Activated effector memory CD4-positive, alpha-beta T cell treated with anti-CD3 and anti-CD28 coated beads, Interleukin-2, amount 50 U/mL, for 16 hours (primary cell): Measurements from ENCODE around the gene ZNF106.

Experiments used
- DNase-seq: peaks from one replicate; pipeline ENCODE4 v3.0.0-alpha.2; 2020

ZNF106 gene

DNA sequence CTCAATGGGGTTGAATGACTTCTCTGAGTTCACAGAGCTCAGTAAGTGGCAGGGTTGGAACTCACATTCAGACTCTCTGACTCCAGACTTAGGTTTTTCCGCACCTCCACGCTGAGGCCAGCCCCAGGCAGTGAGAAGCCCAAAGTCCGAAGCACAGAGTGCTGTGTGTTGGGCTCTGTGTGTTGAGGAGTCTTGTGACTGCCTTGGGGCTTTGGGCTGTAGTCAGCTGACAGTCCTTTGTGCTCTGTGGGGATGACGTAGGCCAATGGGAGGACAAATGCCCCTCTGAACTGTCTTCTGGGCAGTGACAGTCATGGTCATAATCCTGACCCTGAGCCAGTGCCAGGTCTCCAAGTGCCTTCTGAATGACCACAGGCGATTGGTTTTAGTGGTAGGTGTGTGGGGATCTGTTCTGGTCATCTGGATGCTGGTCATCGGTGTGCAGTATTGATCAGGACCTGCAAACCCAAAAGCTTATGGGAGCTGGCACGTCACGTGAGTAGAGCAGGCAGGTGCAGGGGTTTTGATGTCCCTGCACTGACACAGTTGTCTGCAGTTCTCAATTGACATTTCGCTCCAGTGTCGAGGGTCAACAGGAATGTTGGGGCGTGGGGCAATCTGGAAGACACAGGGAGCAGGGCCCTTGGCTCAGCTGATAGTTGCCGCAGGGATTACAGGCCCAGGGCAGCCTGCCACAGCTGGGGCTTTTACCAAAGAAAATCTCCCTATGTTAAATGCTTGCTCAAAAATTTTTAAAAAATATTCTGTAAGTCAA is 86.3 kb downstream of the ZNF106 start:
- no peak for DNase-seq

DNA sequence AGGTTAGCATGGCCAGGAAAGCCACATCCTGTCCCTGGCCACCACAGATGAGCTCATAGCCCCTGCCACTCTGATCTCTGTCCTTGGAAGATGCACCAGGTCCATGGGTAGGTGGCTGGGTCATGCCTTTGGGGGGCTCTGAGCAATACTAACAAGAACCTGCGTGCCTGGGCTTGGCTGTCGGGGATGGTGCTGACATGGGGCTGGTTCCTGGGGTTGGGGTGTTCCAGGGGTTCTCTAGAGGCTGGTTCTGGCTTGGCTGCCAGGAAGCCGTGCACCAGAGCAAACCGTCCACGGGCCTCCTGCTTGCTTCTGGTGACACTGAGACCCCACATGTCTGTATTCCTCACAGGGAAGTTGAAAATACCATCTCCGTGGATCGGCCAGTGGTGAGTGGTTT is 87.6 kb downstream of the ZNF106 start:
- no peak for DNase-seq

DNA sequence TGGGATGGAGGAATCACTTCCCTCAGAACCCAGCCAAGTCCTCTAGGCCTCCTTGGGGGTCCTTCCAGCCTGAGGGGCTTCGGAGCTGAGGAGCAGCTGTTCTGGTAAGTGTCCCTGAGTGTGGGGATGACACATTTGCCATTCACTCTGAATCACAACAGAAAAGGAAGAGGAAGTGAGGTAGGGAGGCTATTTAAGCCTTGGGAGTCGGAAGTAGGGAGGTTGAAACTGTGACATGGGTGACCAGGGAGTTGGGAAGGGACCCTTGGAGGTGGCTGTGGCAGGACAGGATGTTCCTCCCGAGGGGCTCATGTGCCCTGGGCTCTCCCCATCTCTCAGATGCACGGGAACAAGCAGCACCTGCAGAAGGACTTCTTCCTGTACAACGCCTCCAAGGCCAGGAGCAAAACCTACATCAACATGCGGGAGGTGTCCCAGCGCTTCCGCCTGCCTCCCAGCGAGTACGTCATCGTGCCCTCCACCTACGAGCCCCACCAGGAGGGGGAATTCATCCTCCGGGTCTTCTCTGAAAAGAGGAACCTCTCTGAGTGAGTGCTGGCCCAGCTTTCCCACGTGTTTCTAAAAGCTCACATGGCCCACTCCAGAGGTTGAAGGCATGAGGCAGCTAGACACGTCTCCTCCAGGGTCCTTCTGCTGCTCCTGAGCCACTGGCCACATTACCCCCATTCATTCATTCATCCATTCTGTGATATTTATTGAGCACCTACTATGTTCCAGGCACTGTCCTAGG is 88.3 kb downstream of the ZNF106 start:
- no peak for DNase-seq

DNA sequence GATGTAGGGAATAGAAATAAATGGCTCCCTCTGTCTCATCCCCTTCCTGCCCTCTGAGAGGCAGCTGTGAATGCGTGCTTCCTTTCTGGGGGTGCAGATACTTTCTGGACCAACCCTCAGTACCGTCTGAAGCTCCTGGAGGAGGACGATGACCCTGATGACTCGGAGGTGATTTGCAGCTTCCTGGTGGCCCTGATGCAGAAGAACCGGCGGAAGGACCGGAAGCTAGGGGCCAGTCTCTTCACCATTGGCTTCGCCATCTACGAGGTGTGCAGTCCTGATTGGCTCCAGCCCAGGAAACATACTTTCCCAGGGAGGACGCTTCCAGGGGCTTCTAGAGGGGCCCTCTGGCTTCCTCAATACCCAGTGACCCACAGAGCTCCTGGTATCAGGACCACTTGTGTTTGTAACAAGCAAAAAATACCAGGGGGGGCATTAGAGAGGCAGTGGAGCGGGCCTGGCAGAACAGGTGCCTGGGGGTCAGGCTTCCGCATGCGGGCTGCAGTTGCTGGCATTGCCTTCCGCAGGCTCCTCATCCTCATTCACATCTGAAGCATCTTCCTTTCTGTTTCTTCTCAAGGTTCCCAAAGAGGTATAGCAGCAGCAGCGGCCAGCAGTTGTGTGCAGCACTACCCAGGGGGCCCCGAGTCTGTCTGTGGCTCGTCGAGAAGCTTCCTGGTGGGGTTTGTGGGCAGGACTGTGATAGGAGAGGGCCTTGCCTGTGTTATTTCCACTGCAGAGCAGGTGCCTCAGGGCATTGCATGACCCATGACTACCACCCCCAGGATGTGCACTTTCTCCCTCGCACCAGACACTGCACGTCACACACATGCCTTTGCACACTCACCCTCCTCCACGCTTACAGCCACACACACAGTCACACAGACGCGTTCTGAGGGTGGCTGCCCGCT is 89.1 kb downstream of the ZNF106 start:
- no peak for DNase-seq

DNA sequence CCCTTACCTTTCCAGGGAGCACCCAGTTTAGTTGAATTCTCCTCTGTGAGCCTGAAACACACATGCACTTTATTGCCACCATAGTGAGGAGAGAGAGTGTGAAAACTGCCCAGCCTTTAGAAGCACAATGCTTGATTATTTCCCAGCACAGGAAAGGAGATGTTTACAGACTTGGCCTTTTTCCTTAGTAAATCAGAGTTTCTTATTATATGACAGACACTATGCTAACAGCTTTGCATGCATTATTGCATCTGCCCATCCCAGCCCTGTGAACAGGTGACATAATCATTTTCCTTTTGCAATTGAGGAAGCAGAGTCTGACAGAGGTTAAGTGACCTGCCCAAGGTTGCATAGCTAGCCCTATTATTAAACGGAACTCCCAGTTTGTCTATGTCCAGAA is 95.1 kb downstream of the ZNF106 start:
- no peak for DNase-seq

DNA sequence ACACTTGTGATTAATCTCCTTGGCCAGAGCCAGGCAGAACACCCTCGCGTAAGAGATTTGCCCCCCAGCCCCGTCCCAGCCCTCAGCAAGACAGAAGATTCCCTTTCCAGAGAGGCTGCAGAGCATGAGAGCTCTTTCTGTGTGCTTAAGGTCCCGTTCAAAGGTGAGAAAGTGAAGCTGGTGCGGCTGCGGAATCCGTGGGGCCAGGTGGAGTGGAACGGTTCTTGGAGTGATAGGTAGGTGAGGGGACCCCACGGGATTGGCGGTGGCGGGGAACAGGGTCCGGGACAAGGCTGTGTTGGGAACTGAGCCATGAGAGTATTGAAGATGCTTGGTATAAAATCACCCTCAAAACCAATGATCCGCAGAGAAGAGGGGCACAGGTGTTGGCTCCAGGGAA is 96.8 kb downstream of the ZNF106 start:
- DNase-seq = no peak

DNA sequence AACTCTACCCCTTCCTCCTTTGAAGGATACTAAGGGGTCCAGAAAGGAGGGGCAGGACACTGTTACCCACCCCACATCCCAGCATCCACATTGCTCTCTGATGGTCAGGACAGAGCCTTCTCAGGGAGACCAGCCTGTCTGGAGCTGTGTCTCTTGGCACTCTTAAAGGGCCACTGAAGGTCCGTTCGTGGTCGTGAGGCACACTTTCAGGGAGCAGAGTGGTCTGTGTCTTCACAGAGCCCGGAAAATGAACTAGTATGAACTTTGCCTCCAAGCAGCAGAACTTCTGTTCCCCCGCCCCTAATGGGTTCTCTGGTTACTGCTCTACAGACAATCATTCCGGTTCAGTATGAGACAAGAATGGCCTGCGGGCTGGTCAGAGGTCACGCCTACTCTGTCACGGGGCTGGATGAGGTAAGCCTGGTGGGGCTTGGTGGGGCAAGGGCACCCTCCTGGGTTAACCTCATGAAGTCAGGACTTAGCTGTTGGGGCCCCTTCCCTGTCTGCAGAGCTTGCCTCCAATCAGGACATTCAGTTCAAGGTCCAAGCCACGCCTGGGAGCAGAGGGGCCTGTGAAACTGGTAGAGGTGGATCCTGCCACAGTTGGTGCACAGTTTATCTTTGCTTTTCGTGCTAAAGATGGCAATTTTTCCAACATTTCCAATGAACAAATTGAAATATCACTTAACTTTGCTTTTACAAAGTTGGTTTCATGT is 98.5 kb downstream of the ZNF106 start:
- DNase-seq = no peak

DNA sequence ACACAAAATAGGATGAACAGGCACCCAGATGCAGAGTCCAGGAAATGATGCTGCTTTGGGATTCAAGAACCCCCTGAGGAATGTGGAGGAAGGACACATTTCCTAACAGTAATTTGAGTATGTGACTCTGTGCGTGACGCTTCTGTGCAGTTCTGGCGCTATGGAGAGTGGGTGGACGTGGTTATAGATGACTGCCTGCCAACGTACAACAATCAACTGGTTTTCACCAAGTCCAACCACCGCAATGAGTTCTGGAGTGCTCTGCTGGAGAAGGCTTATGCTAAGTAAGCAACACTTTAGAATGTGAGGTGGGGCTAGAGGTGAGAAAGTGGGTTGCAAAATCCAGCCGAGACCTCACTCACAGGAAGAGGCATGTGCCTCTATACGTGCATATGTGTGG is 103.3 kb downstream of the ZNF106 start:
- DNase-seq = no peak

DNA sequence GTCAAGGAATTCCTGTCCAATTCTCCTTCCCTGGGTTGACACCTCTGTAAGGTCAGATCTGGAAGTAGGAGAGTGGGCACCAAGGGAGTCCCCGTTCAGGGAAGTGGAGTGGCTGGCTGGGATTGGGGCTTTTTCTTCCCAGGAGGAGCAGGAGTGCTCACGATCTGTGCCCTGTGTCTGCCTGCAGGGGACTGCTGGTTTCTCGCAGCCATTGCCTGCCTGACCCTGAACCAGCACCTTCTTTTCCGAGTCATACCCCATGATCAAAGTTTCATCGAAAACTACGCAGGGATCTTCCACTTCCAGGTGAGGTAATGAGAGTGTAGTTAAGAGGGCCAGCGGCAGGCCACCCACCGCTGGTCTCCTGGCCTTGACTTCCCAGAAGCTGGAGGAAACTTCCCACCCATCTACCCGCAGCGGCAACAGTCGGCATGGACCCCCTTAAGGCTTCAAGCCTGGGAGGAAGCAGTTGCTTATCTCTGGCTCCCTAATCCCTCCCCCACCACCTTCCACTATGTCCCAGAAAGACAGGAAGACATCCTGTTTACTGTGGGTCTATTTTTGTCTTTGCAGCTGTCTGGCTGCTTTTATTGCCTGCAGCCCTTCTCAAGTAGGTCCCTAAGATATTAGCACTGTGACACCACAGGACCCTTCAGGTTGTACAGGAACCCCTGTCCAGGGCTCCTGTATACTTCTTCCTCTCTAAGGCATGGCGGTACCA is 104.8 kb downstream of the ZNF106 start:
- DNase-seq = no peak

DNA sequence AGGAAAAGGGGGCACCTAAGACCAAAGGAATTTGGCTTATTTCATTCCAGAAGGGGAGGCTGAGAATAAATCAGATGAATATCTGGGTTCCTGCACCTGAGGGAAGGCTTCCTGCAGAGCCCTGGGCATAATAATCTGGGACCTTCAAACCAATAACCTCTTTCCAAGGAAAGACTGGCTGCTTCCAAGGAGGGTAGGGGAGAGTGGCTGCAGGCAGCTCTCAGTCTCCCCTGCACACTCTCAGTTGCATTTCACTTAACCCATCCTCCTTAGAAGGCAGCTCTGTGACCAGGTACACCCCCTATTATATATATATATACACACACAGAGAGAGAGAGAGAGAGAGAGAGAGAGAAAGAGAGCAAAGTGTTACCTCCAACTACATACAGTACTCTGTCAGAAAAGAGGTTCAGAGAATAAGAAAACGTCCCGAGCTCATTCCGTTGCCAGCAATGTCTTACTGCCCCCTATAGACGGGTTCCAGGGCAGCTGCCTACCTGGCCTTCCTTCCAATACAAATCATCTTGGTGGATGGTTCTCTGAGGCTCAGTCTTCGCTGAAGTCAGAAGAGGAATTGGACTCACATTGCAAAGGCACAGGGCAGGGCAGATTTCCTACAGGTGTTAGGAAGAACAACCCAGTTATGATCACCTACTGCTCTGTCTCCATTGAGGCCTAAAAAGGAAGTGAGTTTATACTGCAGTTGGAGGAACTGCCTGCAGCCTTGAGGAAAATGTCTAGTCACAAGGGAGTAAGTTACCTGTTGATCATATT is 105.5 kb downstream of the ZNF106 start:
- no peak for DNase-seq

DNA sequence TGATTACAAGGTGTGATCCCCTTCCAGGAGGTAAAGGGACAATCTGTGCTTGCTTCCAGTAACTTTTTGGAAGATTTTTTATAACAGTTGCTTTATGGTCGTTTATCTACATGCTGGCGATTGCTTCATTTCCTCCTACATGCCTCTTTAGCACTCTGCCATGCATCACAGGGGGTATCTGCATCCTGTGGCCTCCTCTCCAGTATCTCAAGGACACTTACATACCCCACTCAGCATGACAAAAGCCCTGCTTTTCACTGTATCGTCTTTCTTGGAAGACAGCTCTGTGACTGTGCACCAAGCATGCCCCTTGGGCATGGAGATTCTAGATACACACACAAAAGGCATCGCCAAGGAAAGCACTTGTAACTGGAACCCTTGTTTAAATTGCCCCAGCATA is 106.3 kb downstream of the ZNF106 start:
- no peak for DNase-seq

DNA sequence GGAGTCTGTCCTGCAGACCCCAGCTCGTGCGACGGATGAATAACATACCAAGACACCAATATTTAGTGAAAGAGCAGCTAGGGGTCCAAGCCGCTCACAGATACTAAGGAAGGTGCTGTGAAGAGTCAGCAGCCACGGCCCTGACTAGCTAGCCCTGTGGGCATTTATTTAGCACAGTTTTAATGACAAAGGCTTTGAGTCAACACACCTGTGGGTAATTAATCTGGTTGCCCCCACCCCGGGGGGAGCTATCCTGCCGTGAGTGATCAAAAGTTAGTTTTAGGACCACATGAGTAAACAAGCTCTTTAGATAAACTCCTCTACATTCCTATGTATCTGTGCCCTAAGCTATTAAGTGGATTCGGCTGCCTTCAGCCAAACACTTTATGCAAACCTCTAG is 112.9 kb downstream of the ZNF106 start:
- DNase-seq = no peak

DNA sequence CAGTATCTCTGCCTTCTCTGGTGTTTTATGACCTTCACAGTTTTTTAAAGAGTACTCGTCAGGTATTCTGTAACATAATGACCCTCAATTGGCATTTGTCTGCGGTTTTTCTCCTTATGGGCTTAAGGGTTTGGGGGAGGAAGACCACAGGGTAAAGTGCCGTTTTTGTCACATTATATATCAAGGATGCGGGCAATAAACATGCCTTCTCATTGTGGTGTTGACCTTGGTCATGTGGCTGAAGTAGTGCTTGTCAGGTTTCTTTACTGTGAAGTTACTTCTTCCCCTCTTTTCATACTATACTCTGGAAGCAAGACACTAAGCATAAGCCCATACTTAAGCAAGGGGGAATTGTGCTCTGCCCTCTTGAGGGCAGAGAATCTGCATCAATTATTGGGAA is 115.0 kb downstream of the ZNF106 start:
- DNase-seq = no peak

DNA sequence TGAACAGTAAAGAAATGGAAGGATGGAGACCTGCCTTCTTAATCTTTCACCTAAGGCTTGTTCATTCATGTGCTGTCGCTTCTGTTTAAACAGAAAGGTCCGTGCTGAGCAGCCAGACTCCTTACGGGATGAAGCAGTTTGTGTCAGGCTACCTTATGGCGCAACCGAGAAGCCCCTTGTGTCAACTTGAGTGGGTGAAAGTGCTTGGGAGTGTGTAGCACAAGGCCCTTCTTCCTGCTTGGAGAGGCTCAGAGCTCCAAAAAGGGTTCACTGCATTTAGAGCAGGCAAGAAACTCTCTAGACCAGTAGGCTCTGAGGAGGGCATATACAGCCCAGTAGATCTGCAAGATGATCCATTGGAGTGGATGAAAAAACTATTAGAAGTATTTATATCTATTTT is 115.7 kb downstream of the ZNF106 start:
- no peak for DNase-seq

DNA sequence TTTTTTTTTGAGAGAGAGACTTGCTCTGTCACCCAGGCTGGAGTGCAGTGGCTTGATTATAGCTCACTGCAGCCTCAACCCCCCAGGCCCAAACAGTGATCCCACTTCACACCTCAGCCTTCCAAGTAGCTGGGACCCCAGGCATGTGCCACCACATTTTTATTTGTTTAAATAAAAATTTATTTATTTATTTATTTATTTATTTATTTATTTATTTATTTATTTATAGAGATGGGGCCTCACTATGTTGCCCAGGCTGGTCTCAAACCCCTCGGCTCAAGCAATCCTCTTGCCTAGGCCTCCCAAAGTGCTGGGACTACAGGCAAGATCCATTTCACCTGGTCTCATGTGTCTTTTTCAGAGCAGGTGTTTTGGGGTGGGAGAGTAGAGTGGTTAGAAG is 116.1 kb downstream of the ZNF106 start:
- no peak for DNase-seq

DNA sequence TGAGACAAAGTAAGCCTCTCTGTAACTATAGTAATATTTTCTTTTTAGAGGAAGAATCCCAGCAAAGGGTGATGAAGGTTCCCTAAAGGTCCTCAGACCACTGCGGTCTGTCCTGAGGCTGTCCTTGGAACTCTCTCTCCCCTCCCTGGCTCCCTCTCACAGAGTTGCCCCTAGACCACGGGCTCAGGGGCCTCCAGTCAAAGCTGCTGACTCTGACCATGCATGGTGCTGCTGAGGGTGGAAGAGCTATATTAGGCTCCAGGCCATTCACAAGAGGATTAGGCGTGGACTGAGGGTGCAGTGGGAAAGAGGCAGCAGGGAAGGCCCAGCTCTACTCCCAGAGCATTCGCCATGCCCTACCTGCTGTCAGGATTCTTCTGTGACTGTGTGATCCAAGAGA is 117.0 kb downstream of the ZNF106 start:
- DNase-seq = no peak

DNA sequence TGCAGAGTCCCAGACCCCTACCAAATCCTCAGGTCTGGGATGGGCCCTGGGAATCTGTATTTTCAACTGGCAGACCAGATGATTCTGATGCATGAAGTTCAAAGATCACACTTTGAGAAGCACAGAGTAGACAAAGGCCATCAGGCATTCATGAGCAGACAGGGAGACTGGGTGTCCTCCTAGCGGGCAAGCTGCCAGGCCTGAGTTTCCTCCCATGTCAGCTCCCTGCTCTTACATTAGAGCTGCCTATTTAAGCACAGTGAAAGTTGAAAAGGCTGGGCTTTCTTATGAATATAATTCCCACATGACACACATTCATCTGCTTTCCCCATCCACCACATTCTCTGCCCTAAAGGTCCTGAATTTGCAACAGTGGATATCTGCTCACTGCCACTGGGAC is 117.7 kb downstream of the ZNF106 start:
- no peak for DNase-seq

DNA sequence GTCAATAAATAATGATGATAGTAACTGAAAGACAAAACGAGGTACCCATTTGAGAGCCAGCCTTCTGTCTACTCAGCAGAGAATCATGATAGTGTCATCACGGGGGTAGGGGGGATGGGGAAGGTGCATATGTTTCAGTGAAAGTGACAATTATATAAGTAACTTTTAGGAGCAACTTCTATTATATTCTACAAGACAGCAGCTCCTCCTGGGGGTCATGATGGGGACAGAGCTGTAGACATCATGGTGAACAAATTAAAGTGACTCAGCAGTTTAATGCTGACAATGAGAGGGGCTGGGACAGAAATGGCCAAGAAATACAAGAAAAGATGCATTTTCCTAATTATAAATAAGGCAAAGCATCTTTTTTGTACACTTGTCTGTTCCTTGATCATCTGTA is 119.8 kb downstream of the ZNF106 start:
- no peak for DNase-seq

DNA sequence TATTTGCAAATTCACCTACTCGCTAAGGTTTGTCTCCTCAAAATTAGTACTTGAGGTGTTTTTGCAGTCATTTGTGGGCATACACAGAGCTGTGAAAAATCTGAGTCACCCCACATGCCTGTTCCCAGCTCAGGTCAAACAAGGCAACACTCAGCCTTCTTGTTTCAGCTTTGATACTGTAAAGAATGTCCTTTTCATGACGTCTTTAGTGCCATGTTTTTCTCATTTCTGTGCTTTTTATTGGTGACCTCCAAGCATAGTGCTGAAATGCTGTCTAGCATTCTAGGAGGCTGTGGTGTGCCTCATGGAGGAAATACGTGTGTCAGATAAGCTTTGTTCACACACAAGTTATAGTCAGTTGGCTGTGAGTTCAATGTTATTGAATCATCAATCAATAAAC is 122.8 kb downstream of the ZNF106 start:
- no peak for DNase-seq

DNA sequence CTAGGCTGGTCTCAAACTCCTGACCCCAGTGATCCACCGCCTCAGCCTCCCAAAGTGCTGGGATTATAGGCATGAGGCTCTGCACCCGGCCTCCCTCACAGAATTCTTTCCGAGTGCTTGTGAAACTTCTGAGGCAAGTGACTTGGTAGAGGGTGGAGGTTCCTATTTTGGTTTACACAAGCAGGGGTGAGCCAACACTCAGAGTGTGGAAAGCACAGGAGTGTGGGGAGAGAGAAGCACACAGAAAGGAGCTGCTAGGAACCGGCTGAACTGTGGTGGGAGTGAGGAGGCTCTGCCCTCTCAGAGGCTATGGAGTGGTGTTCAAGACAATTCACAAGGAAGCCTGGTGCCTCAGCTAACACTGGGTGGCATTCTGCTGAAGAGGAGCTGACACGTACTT is 123.9 kb downstream of the ZNF106 start:
- no peak for DNase-seq

DNA sequence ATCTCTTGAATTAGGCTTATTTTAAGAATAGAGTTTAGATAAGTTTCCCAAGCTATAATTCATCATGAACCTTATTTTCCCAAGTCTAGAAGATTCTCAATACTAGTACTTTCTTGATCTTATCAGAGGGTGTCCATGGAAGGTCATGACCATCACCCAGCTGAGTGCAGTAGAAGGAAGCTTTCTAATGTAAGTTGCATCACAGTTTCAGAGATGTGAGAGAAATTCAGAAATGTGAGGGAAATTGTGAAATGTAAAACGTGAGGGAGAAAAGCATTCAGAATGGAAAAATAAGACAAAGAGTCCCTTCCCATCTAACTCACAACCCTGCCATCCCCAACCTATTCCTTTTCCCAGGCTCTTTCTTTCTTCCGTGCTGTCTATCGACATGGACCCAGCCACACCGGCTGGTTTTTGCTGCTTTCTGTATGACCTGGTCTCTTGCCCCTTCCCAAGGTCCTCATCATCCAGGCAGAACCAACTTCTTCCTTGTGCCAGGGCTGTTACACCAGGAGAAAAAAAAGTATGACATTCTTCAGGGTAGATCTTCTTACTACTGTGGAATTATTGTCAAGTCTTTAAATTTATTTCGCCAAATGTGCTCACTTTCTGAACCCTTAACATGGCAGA is 124.9 kb downstream of the ZNF106 start:
- DNase-seq = no peak
